Keratinocyte (primary cell): Measurements from ENCODE around the gene PUM1. TPM values are rescaled to one million over a fixed set of nuclear protein-coding genes. Genes with fewer than 3 reads are reported as not detected.

Experiments used
- DNase-seq: peaks from one replicate; pipeline ENCODE4 v3.0.0-alpha.2; 2011; ENCODE audit warnings: low read depth, missing footprints, low spot score
- FAIRE-seq: peaks from 2 replicates; lab custom pipeline; 2011; peaks lifted over from hg19 to GRCh38; lab: Jason Lieb, UNC
- H2AFZ ChIP-seq: 2 replicates; pipeline ENCODE4 v1.6.0; 2012; ENCODE audit warnings: low read length, control low read depth, inconsistent platforms; ENCODE audit not compliant: control insufficient read depth
- H3K27ac ChIP-seq: 2 replicates; pipeline ENCODE4 v1.5.1; 2011; ENCODE audit warnings: low read length; ENCODE audit not compliant: control insufficient read depth, insufficient read depth
- H3K27me3 ChIP-seq: 3 replicates; pipeline ENCODE4 v1.6.0; 2011; ENCODE audit warnings: low read length; ENCODE audit not compliant: control insufficient read depth, insufficient read depth; ENCODE audit errors: extremely low read depth
- H3K36me3 ChIP-seq, 2 experiments: 2 replicates in 1 of 2; 3 replicates in 1 of 2; pipeline ENCODE4 v1.5.1; 2011; ENCODE audit warnings: low read length in 2 of 2, mild to moderate bottlenecking in 1 of 2; ENCODE audit not compliant: control insufficient read depth in 2 of 2, insufficient read depth in 2 of 2; ENCODE audit errors: extremely low read depth in 1 of 2
- H3K4me1 ChIP-seq: 3 replicates; pipeline ENCODE4 v1.5.1; 2011; ENCODE audit warnings: low read length; ENCODE audit not compliant: control insufficient read depth, insufficient read depth; ENCODE audit errors: extremely low read depth
- H3K4me2 ChIP-seq: 3 replicates; pipeline ENCODE4 v1.6.0; 2011; ENCODE audit warnings: low read depth, low read length; ENCODE audit not compliant: control insufficient read depth, insufficient read depth; ENCODE audit errors: extremely low read depth
- H3K4me3 ChIP-seq, 3 experiments: fragments of 200-600 bp in 1 of 3; sonication (generic) in 1 of 3; 2 replicates in 2 of 3; 3 replicates in 1 of 3; pipeline ENCODE4 v1.5.1; 2011 to 2016; ENCODE audit warnings: low read length in 3 of 3, mild to moderate bottlenecking in 3 of 3, control low read depth in 2 of 3, inconsistent platforms in 1 of 3, low read depth in 1 of 3, mixed read lengths in 1 of 3, mixed run types in 1 of 3, moderate library complexity in 1 of 3; ENCODE audit not compliant: control insufficient read depth in 2 of 3, insufficient read depth in 2 of 3; ENCODE audit errors: extremely low read depth in 1 of 3
- H3K79me2 ChIP-seq: 2 replicates; pipeline ENCODE4 v1.6.0; 2012; ENCODE audit warnings: low read length; ENCODE audit not compliant: control insufficient read depth, insufficient read depth
- H3K9ac ChIP-seq: 3 replicates; pipeline ENCODE4 v1.6.0; 2011; ENCODE audit warnings: low read length; ENCODE audit not compliant: control insufficient read depth, insufficient read depth; ENCODE audit errors: extremely low read depth
- H3K9me1 ChIP-seq: 3 replicates; pipeline ENCODE4 v1.6.0; 2011; ENCODE audit warnings: low read length; ENCODE audit not compliant: control insufficient read depth, insufficient read depth; ENCODE audit errors: extremely low read depth
- H3K9me3 ChIP-seq: 2 replicates; pipeline ENCODE4 v1.5.1; 2012; ENCODE audit warnings: low read depth, low read length; ENCODE audit not compliant: control insufficient read depth
- H4K20me1 ChIP-seq: 3 replicates; pipeline ENCODE4 v1.6.0; 2011; ENCODE audit warnings: low read length; ENCODE audit not compliant: control insufficient read depth, insufficient read depth; ENCODE audit errors: extremely low read depth
- EZH2 ChIP-seq: IDR thresholded peaks from one replicate; pipeline ENCODE4 v1.6.1; 2012; ENCODE audit warnings: inconsistent platforms, mild to moderate bottlenecking, low read length, moderate library complexity
- dilution Hi-C: fragments of 300-500 bp; cut with MboI; formaldehyde crosslinking; loops from one replicate; pipeline ENCODE4 v1.7.0; 2020; ENCODE audit warnings: low sequenced_read_pairs; ENCODE audit not compliant: extremely low pct_ligation_motif_present
- polyA plus RNA-seq, 5 experiments: library from polyadenylated mRNA; depleted of rRNA in 3 of 5; stranded (reverse) in 3 of 5; stranded (forward) in 1 of 5; unstranded in 1 of 5; fragments of >200 nt; gene quantifications; 1 replicate in 1 of 5; 2 replicates in 3 of 5; 3 replicates in 1 of 5; pipeline versions ENCODE4 v1.2.1 to v1.2.3, GENCODE V29; 2011 to 2012; ENCODE audit warnings: missing spikeins in 2 of 5, low read depth in 1 of 5, low replicate concordance in 1 of 5
- TF ChIP-seq, protein P1 (sequence below), 3 experiments: IDR thresholded peaks in 1 of 3; conservative IDR thresholded peaks in 1 of 3; optimal IDR thresholded peaks in 1 of 3; 2 replicates in 2 of 3; 3 replicates in 1 of 3; pipeline versions ENCODE3 to v1.5.1; 2011; ENCODE audit warnings: low read length in 3 of 3, mild to moderate bottlenecking in 3 of 3, moderate library complexity in 2 of 3, control low read depth in 1 of 3, inconsistent platforms in 1 of 3; ENCODE audit not compliant: insufficient read depth in 2 of 3; ENCODE audit errors: extremely low read depth in 1 of 3

The PUM1 gene
- polyA plus RNA-seq, 1 donor (not counting 4 experiments of a cell fraction or from before 2014, with no cell fraction given) = 68.6 TPM

DNA sequence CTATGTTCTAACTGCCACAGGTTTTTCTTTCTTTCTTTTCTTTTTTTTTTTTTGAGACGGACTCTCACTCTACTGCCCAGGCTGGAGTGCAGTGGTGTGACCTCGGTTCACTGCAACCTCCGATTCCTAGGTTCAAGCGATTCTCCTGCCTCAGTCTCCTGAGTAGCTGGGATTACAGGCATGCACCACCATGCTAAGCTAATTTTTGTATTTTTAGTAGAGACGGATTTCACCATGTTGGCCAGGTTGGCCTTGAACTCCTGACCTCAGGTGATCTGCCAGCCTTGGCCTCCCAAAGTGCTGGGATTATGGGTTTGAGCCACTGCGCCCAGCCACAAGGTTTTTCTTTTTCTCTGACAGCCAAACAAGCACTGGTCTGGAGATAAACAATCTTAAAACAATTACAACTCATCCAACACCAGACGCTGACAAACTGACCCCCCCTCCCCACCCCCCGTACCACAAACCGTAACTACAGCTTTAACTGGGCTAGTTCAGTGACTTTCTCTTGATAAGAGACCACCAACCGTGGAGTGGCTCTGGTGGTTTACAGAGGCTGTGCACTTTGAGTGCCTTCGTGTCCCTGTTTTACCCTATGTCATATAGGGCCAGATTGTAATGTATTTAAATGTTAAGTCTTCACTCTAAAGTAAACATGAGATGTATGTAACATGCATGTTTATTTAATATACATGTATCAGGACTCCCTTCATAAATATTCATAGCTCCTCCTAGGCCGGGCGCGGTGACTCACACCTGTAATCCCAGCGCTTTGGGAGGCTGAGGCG, 19.5 kb upstream of the PUM1 start:
- Histone ChIP-seq H3K9ac (no peak overlapping the region), H3K9me3 (no peaks in the 10 kb centered on the region), H4K20me1 (no peaks in the 10 kb centered on the region), H2AFZ (no peak overlapping the region), H3K27me3 (no peaks in the 10 kb centered on the region), H3K79me2 (no peaks in the 10 kb centered on the region), H3K4me1 (no peaks in the 10 kb centered on the region), H3K36me3 (no peaks in the 10 kb centered on the region), H3K9me1 (no peaks in the 10 kb centered on the region), H3K4me3 (no peak overlapping the region), H3K4me2 (no peak overlapping the region), H3K27ac (no peak overlapping the region)
- dilution Hi-C loops = no loop called here
- DNase-seq = no peak
- no peak for FAIRE-seq
- TF ChIP-seq EZH2 = no peak
- TF ChIP-seq, protein P1, sequence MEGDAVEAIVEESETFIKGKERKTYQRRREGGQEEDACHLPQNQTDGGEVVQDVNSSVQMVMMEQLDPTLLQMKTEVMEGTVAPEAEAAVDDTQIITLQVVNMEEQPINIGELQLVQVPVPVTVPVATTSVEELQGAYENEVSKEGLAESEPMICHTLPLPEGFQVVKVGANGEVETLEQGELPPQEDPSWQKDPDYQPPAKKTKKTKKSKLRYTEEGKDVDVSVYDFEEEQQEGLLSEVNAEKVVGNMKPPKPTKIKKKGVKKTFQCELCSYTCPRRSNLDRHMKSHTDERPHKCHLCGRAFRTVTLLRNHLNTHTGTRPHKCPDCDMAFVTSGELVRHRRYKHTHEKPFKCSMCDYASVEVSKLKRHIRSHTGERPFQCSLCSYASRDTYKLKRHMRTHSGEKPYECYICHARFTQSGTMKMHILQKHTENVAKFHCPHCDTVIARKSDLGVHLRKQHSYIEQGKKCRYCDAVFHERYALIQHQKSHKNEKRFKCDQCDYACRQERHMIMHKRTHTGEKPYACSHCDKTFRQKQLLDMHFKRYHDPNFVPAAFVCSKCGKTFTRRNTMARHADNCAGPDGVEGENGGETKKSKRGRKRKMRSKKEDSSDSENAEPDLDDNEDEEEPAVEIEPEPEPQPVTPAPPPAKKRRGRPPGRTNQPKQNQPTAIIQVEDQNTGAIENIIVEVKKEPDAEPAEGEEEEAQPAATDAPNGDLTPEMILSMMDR (optimal IDR thresholded peaks at IDR 0.05 in 1 of 3, IDR thresholded peaks at IDR 0.05 in 1 of 3, conservative IDR thresholded peaks at IDR 0.05 in 1 of 3; ENCODE audit: extremely low read depth in 1 of 3, insufficient read depth in 2 of 3, low read length in 3 of 3) = no peak

DNA sequence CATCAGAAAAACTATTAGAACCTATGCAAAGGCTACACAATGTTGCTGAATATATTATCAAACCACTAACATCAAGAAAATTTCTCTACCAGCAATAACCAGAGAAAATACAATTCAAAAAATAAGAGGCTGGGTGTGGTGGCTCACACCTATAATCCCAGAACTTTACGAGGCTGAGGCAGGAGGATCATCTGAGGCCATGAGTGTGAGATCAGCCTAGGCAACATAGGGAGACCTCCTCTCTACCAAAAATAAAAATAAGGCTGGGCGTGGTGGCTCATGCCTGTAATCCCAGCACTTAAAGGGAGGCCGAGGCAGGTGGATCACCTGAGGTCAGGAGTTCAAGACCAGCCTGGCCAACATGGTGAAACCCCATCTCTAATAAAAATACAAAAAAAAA, 16.9 kb upstream of the PUM1 start:
- dilution Hi-C loops = no loop called here
- Histone ChIP-seq H3K4me1 (no peaks in the 10 kb centered on the region), H3K36me3 (no peaks in the 10 kb centered on the region), H3K27me3 (no peaks in the 10 kb centered on the region), H3K9ac (no peak overlapping the region), H3K79me2 (no peaks in the 10 kb centered on the region), H3K27ac (no peak overlapping the region), H3K4me2 (no peak overlapping the region), H3K4me3 (no peak overlapping the region), H4K20me1 (no peaks in the 10 kb centered on the region), H3K9me1 (no peaks in the 10 kb centered on the region), H2AFZ (no peak overlapping the region), H3K9me3 (no peaks in the 10 kb centered on the region)
- DNase-seq = no peak
- FAIRE-seq = no peak
- TF ChIP-seq, protein P1 (optimal IDR thresholded peaks at IDR 0.05 in 1 of 3, IDR thresholded peaks at IDR 0.05 in 1 of 3, conservative IDR thresholded peaks at IDR 0.05 in 1 of 3; ENCODE audit: extremely low read depth in 1 of 3, insufficient read depth in 2 of 3, low read length in 3 of 3) = no peak
- no peak for TF ChIP-seq EZH2
